A549 (cell line): ENCODE results near the gene RESF1. TPM values are rescaled to one million over a fixed set of nuclear protein-coding genes. Genes with fewer than 3 reads are reported as not detected.

Experiments
- ATAC-seq, 2 experiments: fragments of 200-7000 bp in 1 of 2; fragments of >200 bp in 1 of 2; cut with Nextera tagmentation in 1 of 2; cut with Tn5 transposase in 1 of 2; 3 replicates each; pipeline versions ENCODE4 v1.8.0 to v1.9.1; 2018 to 2020; ENCODE audit warnings: mild to moderate bottlenecking in 1 of 2, moderate library complexity in 1 of 2
- CTCF ChIA-PET: fragments of 300-600 bp; sonication (Branson Sonifier 250); formaldehyde crosslinking; extraction: SDS; loops from one replicate; lab custom pipeline; 2021; ENCODE audit warnings: antibody characterized with exemption, inconsistent platforms; lab: Yijun Ruan, JAX
- POLR2A ChIA-PET: fragments of 350-600 bp; formaldehyde crosslinking; extraction: SDS; loops from one replicate; lab custom pipeline; 2021; ENCODE audit warnings: antibody characterized with exemption, inconsistent platforms; lab: Yijun Ruan, JAX
- DNase-seq, 2 experiments: peaks; one replicate each; pipeline versions ENCODE4 v3.0.0 to v3.0.0-alpha.2; 2011 to 2016; ENCODE audit warnings: low read depth in 1 of 2, low spot score in 1 of 2
- FAIRE-seq: peaks from 2 replicates; lab custom pipeline; 2011; peaks lifted over from hg19 to GRCh38; lab: Jason Lieb, UNC
- H3K27ac ChIP-seq, 2 experiments: fragments of >200 bp; sonication (Bioruptor Twin); formaldehyde crosslinking; 3 replicates each; pipeline ENCODE4 v1.5.1; 2016 to 2017
- H3K4me1 ChIP-seq: fragments of >200 bp; sonication (Bioruptor Twin); formaldehyde crosslinking; 3 replicates; pipeline ENCODE4 v1.6.1; 2016
- H3K4me2 ChIP-seq: fragments of >200 bp; sonication (Bioruptor Twin); formaldehyde crosslinking; 3 replicates; pipeline ENCODE4 v1.6.1; 2016
- H3K4me3 ChIP-seq: fragments of >200 bp; sonication (Bioruptor Twin); formaldehyde crosslinking; 3 replicates; pipeline ENCODE4 v1.5.1; 2016
- H3K9me3 ChIP-seq: fragments of >200 bp; sonication (Bioruptor Twin); formaldehyde crosslinking; 3 replicates; pipeline ENCODE4 v1.6.1; 2016
- CHD2 ChIP-seq: fragments of 150-350 bp; IDR thresholded peaks from 2 replicates; pipeline ENCODE4 v1.6.1; 2014; ENCODE audit warnings: low read length; ENCODE audit not compliant: partially characterized antibody
- CTCF ChIP-seq: fragments of >200 bp; sonication (Bioruptor Twin); formaldehyde crosslinking; IDR thresholded peaks from 3 replicates; pipeline ENCODE4 v1.5.1; 2016
- E2F6 ChIP-seq: IDR thresholded peaks from 2 replicates; pipeline ENCODE4 v1.6.1; 2012; ENCODE audit warnings: low read depth, borderline replicate concordance
- ESRRA ChIP-seq: fragments of 150-350 bp; IDR thresholded peaks from 2 replicates; pipeline ENCODE4 v1.6.1; 2014; ENCODE audit warnings: mild to moderate bottlenecking, low read length, borderline replicate concordance
- FOSB ChIP-seq: fragments of 250-450 bp; sonication (Bioruptor Pico); IDR thresholded peaks from 2 replicates; pipeline ENCODE4 v1.5.0; 2020; ENCODE audit warnings: mild to moderate bottlenecking, moderate library complexity
- FOXS1 ChIP-seq: fragments of 250-450 bp; sonication (Bioruptor Pico); IDR thresholded peaks from 2 replicates; pipeline ENCODE4 v1.5.0; 2020; ENCODE audit warnings: mild to moderate bottlenecking, moderate library complexity
- HDAC2 ChIP-seq: fragments of 200-600 bp; sonication (generic); IDR thresholded peaks from 2 replicates; pipeline ENCODE4 v1.6.1; 2016
- HEYL ChIP-seq: fragments of 250-450 bp; sonication (Bioruptor Pico); IDR thresholded peaks from 2 replicates; pipeline ENCODE4 v1.8.0; 2021; ENCODE audit warnings: mild to moderate bottlenecking, moderate library complexity
- MAFK ChIP-seq: fragments of 450-650 bp; IDR thresholded peaks from 2 replicates; pipeline ENCODE4 v1.6.1; 2014; ENCODE audit not compliant: partially characterized antibody
- MAX ChIP-seq: IDR thresholded peaks from 2 replicates; pipeline ENCODE4 v1.6.1; 2012
- NR3C1 ChIP-seq: fragments of >200 bp; sonication (Bioruptor Twin); formaldehyde crosslinking; IDR thresholded peaks from 3 replicates; pipeline ENCODE4 v1.6.1; 2017
- RAD21 ChIP-seq, 2 experiments: fragments of >200 bp in 1 of 2; sonication (Bioruptor Twin) in 1 of 2; formaldehyde crosslinking in 1 of 2; IDR thresholded peaks in 1 of 2; conservative IDR thresholded peaks in 1 of 2; 2 replicates in 1 of 2; 3 replicates in 1 of 2; pipeline ENCODE4 v1.6.1; 2012 to 2018; ENCODE audit warnings: inconsistent platforms in 1 of 2
- REST ChIP-seq: fragments of 200-600 bp; sonication (generic); IDR thresholded peaks from 2 replicates; pipeline ENCODE4 v1.6.1; 2016; ENCODE audit warnings: antibody characterized with exemption, mild to moderate bottlenecking, moderate library complexity
- RNF2 ChIP-seq: fragments of 200-600 bp; sonication (generic); IDR thresholded peaks from 2 replicates; pipeline ENCODE4 v1.6.1; 2016; ENCODE audit warnings: low read depth, mild to moderate bottlenecking, antibody characterized with exemption, moderate library complexity, borderline replicate concordance
- SMC3 ChIP-seq: fragments of >200 bp; sonication (Bioruptor Twin); formaldehyde crosslinking; IDR thresholded peaks from 3 replicates; pipeline ENCODE4 v1.6.1; 2018; ENCODE audit warnings: inconsistent platforms
- ZC3H11A ChIP-seq: fragments of 450-650 bp; IDR thresholded peaks from 2 replicates; pipeline ENCODE4 v1.6.1; 2014; ENCODE audit warnings: antibody characterized with exemption, mild to moderate bottlenecking
- ZFP36 ChIP-seq: fragments of 450-650 bp; IDR thresholded peaks from 2 replicates; pipeline ENCODE4 v1.6.1; 2014; ENCODE audit warnings: borderline replicate concordance; ENCODE audit not compliant: partially characterized antibody
- WGBS: methylation state at CpG from one replicate; pipeline ENCODE4 v1.1.6; 2017; ENCODE audit errors: missing lambda C conversion rate; 5-methylcytosine and 5-hydroxymethylcytosine counted together
- polyA plus RNA-seq, 4 experiments: library from polyadenylated mRNA; depleted of rRNA in 3 of 4; stranded (reverse); fragments of >200 nt; fragmentation: RNase III in 1 of 4; extraction: RNeasy Plus Mini Kit Qiagen cat#74134 plus additional on column Dnase treatment in 1 of 4; gene quantifications; 2 replicates in 3 of 4; 3 replicates in 1 of 4; pipeline ENCODE4 v1.2.3, GENCODE V29; 2011 to 2017

RESF1 gene
- polyA plus RNA-seq, 2 of the 4 experiments (the other 2 are of a cell fraction): 17.5 to 45.4 TPM

GRCh38 chr12:31958569-31959160 lies 550 bp upstream of the RESF1 start:
- Histone ChIP-seq H3K4me2 (peak overlapping the region; percentile 84), H3K9me3 (no peaks in the 10 kb centered on the region)
- 11% methylated on average over 10 of the region's 10 CpGs for WGBS
- TF ChIP-seq SMC3: no peak
- TF ChIP-seq MAFK: peak; percentile 100
- TF ChIP-seq RNF2: no peak
- TF ChIP-seq E2F6: 0 out of 2 replicates have a peak, but pooled peaks have one; percentile 19
- TF ChIP-seq, all 56 proteins: peak for 2
- peak overlapping the region; percentile 95 for H3K4me3 ChIP-seq
- ATAC-seq (peak in 1 of 2 experiments; percentile 2; a peak in 2 of 6 replicates), FAIRE-seq (no peak), DNase-seq (peak in 1 of 2 experiments; percentile 42)
- POLR2A ChIA-PET: interaction anchor here (0.6 to 1.9 kb wide), 6 partner anchors 195 to 306 kb away, joined by 3 to 12 read pairs (median 6); partner anchors contain the start of genes AMN1 and ETFBKMT
- CTCF ChIA-PET: interaction anchor here (0.6 to 2.5 kb wide), 6 partner anchors 10 to 305 kb away, joined by 3 to 8 read pairs (median 3); partner anchors contain the start of gene BICD1
- H3K27ac ChIP-seq: peak overlapping the region; percentile 94 to 98
- H3K4me1 ChIP-seq: peaks cover 26% of the 10 kb centered on the region

GRCh38 chr12:31959701-31960391 lies 631 bp downstream of the RESF1 start:
- H3K4me2 ChIP-seq: peak overlapping the region; percentile 84
- 3% methylated on average over 29 of the region's 47 CpGs for WGBS
- H3K27ac ChIP-seq: peak overlapping the region; percentile 94 to 98
- POLR2A ChIA-PET: interaction anchor here (0.7 to 1.9 kb wide), 8 partner anchors 30 to 307 kb away, joined by 3 to 12 read pairs (median 4); partner anchors contain the start of genes AMN1 and ETFBKMT
- FAIRE-seq: no peak
- TF ChIP-seq MAX: peak; percentile 30; the same call in 1 of the 2 replicates
- peak; percentile 68; the same call in 1 of the 2 replicates for TF ChIP-seq E2F6
- TF ChIP-seq RAD21 (conservative IDR thresholded peaks at IDR 0.05 in 1 of 2, IDR thresholded peaks at IDR 0.05 in 1 of 2): peak; percentile 15 to 41
- TF ChIP-seq HDAC2: no peak
- TF ChIP-seq ZC3H11A: no peak
- no peak for TF ChIP-seq NR3C1
- 0 out of 2 replicates have a peak, but pooled peaks have one; percentile 35 for TF ChIP-seq FOSB (CRISPR knock-in tag)
- 0 out of 2 replicates have a peak, but pooled peaks have one; percentile 1 for TF ChIP-seq ESRRA
- peak; percentile 16; the same call in 1 of the 3 replicates for TF ChIP-seq CTCF
- no peak for TF ChIP-seq ZFP36
- no peak for TF ChIP-seq REST
- TF ChIP-seq CHD2: no peak
- no peak for TF ChIP-seq HEYL (CRISPR knock-in tag)
- TF ChIP-seq FOXS1 (CRISPR knock-in tag): no peak
- CTCF ChIA-PET: interaction anchor here (0.5 to 2.5 kb wide), 11 partner anchors 10 to 352 kb away, joined by 3 to 8 read pairs (median 4); partner anchors contain the start of gene BICD1
- H3K4me3 ChIP-seq: peak overlapping the region; percentile 95
- peak; percentile 69 to 86 for ATAC-seq
- no peaks in the 10 kb centered on the region for H3K9me3 ChIP-seq
- H3K4me1 ChIP-seq: peaks cover 26% of the 10 kb centered on the region
- peak; percentile 36 to 76 for DNase-seq
